SK-N-SH treated with all-trans-retinoic acid at 6 μM for 48 hours (cell line): ENCODE data around the gene EIF3I.

Source experiments
- ATAC-seq: fragments of 200-7000 bp; cut with Tn5 transposase; 3 replicates; pipeline ENCODE4 v1.9.1; 2020; ENCODE audit warnings: mild to moderate bottlenecking, moderate library complexity
- CREB5 ChIP-seq: fragments of 250-450 bp; sonication (Bioruptor Pico); IDR thresholded peaks from 2 replicates; pipeline ENCODE4 v1.5.1; 2020; ENCODE audit warnings: low read depth, mild to moderate bottlenecking, moderate library complexity
- CSDC2 ChIP-seq: fragments of 250-450 bp; sonication (Bioruptor Pico); IDR thresholded peaks from 2 replicates; pipeline ENCODE4 v1.5.0; 2020; ENCODE audit warnings: mild to moderate bottlenecking, moderate library complexity
- ESRRG ChIP-seq: fragments of 250-450 bp; sonication (Bioruptor Pico); IDR thresholded peaks from 2 replicates; pipeline ENCODE4 v1.6.1; 2021; ENCODE audit warnings: mild to moderate bottlenecking
- GLIS3 ChIP-seq: fragments of 250-450 bp; sonication (Bioruptor Pico); IDR thresholded peaks from 2 replicates; pipeline ENCODE4 v1.5.0; 2020; ENCODE audit warnings: mild to moderate bottlenecking, moderate library complexity
- OSR1 ChIP-seq: fragments of 250-450 bp; sonication (Bioruptor Pico); IDR thresholded peaks from 2 replicates; pipeline ENCODE4 v1.8.0; 2022; ENCODE audit warnings: moderate library complexity, mild to moderate bottlenecking, inconsistent platforms
- PATZ1 ChIP-seq: fragments of 250-450 bp; sonication (Bioruptor Pico); IDR thresholded peaks from 2 replicates; pipeline ENCODE4 v1.8.0; 2020; ENCODE audit warnings: mild to moderate bottlenecking, moderate library complexity, borderline replicate concordance
- POU6F1 ChIP-seq: fragments of 250-450 bp; sonication (Bioruptor Pico); IDR thresholded peaks from 2 replicates; pipeline ENCODE4 v1.8.0; 2021; ENCODE audit warnings: low read depth, mild to moderate bottlenecking, moderate library complexity, borderline replicate concordance
- SNAI2 ChIP-seq: fragments of 250-450 bp; sonication (Bioruptor Pico); IDR thresholded peaks from 2 replicates; pipeline ENCODE4 v1.5.0; 2020; ENCODE audit warnings: mild to moderate bottlenecking, moderate library complexity
- TOX ChIP-seq: fragments of 250-450 bp; sonication (Bioruptor Pico); IDR thresholded peaks from 2 replicates; pipeline ENCODE4 v1.8.0; 2021; ENCODE audit warnings: mild to moderate bottlenecking, moderate library complexity, borderline replicate concordance
- TSHZ2 ChIP-seq: fragments of 250-450 bp; sonication (Bioruptor Pico); IDR thresholded peaks from 2 replicates; pipeline ENCODE4 v1.5.0; 2020; ENCODE audit warnings: mild to moderate bottlenecking, moderate library complexity
- ZC3H10 ChIP-seq: fragments of 250-450 bp; sonication (Bioruptor Pico); IDR thresholded peaks from 2 replicates; pipeline ENCODE4 v1.5.1; 2021; ENCODE audit warnings: mild to moderate bottlenecking, moderate library complexity
- ZFP30 ChIP-seq: fragments of 450-650 bp; formaldehyde crosslinking; IDR thresholded peaks from 2 replicates; pipeline ENCODE4 v1.5.0; 2022; ENCODE audit warnings: mild to moderate bottlenecking, moderate library complexity
- ZNF565 ChIP-seq: fragments of 450-650 bp; formaldehyde crosslinking; conservative IDR thresholded peaks from 2 replicates; pipeline ENCODE4 v1.5.0; 2020; ENCODE audit warnings: low read depth, mild to moderate bottlenecking, moderate library complexity
- ZNF70 ChIP-seq: fragments of 450-650 bp; formaldehyde crosslinking; IDR thresholded peaks from 2 replicates; pipeline ENCODE4 v1.5.0; 2020; ENCODE audit warnings: mild to moderate bottlenecking, moderate library complexity
- ZNF8 ChIP-seq: fragments of 450-650 bp; formaldehyde crosslinking; IDR thresholded peaks from 2 replicates; pipeline ENCODE4 v1.5.0; 2020; ENCODE audit warnings: mild to moderate bottlenecking, moderate library complexity

Gene EIF3I

GRCh38 chr1:32250893-32251716, 28.9 kb downstream of the EIF3I start, which contains the start of gene LCK (continued):
- TF ChIP-seq CREB5 (CRISPR knock-in tag) (no peak), ZNF8 (CRISPR knock-in tag) (no peak), ESRRG (CRISPR knock-in tag) (no peak), ZC3H10 (CRISPR knock-in tag) (no peak), POU6F1 (CRISPR knock-in tag) (no peak)

- no peak for TF ChIP-seq ZFP30 (CRISPR knock-in tag)
- no peak for TF ChIP-seq SNAI2 (CRISPR knock-in tag)
- TF ChIP-seq TOX, result no peak
- TF ChIP-seq ZNF8 (CRISPR knock-in tag), result no peak
- no peak for TF ChIP-seq OSR1 (CRISPR knock-in tag)
- no peak for TF ChIP-seq CREB5 (CRISPR knock-in tag)
- no peak for TF ChIP-seq TSHZ2 (CRISPR knock-in tag)
- no peak for TF ChIP-seq POU6F1 (CRISPR knock-in tag)
- TF ChIP-seq CSDC2 (CRISPR knock-in tag), result no peak
- TF ChIP-seq ZNF70 (CRISPR knock-in tag), result no peak
- no peak for TF ChIP-seq GLIS3
- no peak for TF ChIP-seq PATZ1 (CRISPR knock-in tag)
- no peak for TF ChIP-seq ZNF565 (CRISPR knock-in tag)
- no peak for ATAC-seq
These were observed 33.2 kb downstream of the EIF3I start for GRCh38 chr1:32255072-32256071.
